B cell (primary cell): ENCODE data around the gene IL1RAPL1. TPM values are rescaled to one million over a fixed set of nuclear protein-coding genes. Genes with fewer than 3 reads are reported as not detected.
"Not testable (repeated sequence)": the region's sequence is repeated elsewhere in the genome, so short reads cannot be mapped to it uniquely, and the experiment has no call there.

Experiments used
- ATAC-seq: fragments of 200-7000 bp; cut with Tn5 transposase; one replicate; pipeline ENCODE4 v1.10.0; 2021; ENCODE audit warnings: low read depth, mild to moderate bottlenecking, moderate number of reproducible peaks, moderate library complexity
- CTCF ChIA-PET: fragments of 350-600 bp; sonication (Branson Sonifier 250); formaldehyde crosslinking; loops from one replicate; lab custom pipeline; 2021; ENCODE audit warnings: antibody characterized with exemption, inconsistent platforms; lab: Charles Lee
- POLR2A ChIA-PET: fragments of 350-600 bp; sonication (Branson Sonifier 250); formaldehyde crosslinking; loops from one replicate; lab custom pipeline; 2021; ENCODE audit warnings: antibody characterized with exemption; lab: Charles Lee
- DNase-seq: peaks from one replicate; pipeline ENCODE4 v3.0.0; 2013
- H2AFZ ChIP-seq: 2 replicates; pipeline ENCODE4 v1.6.1; 2012; ENCODE audit warnings: mild to moderate bottlenecking, low read depth, low read length; ENCODE audit not compliant: insufficient read depth, poor library complexity, severe bottlenecking
- H3K27ac ChIP-seq, 2 donors: 1 replicate in 1 of 2; 2 replicates in 1 of 2; pipeline ENCODE4 v1.5.1; 2012 to 2013; ENCODE audit warnings: low read length in 2 of 2, mild to moderate bottlenecking in 2 of 2, moderate library complexity in 1 of 2
- H3K27me3 ChIP-seq, 4 experiments: fragments of 200-600 bp in 1 of 4; sonication (generic) in 1 of 4; replicated peaks in 1 of 4; 1 replicate in 2 of 4; 2 replicates in 2 of 4; pipeline versions ENCODE4 v1.6.1 to v1.7.0; 2013 to 2016; ENCODE audit warnings: low read length in 3 of 4, mild to moderate bottlenecking in 2 of 4, mixed read lengths in 1 of 4, moderate library complexity in 1 of 4; ENCODE audit not compliant: insufficient read depth in 4 of 4, control insufficient read depth in 3 of 4; ENCODE audit errors: control extremely low read depth in 1 of 4
- H3K36me3 ChIP-seq, 2 experiments: replicated peaks in 1 of 2; 1 replicate in 1 of 2; 2 replicates in 1 of 2; pipeline versions ENCODE4 v1.6.1 to v1.7.1; 2013; ENCODE audit warnings: low read length in 1 of 2; ENCODE audit not compliant: insufficient read depth in 2 of 2, control insufficient read depth in 1 of 2; ENCODE audit errors: control extremely low read depth in 1 of 2, extremely low read depth in 1 of 2
- H3K4me1 ChIP-seq, 2 donors: fragments of 200-600 bp in 1 of 2; sonication (generic) in 1 of 2; 1 replicate in 1 of 2; 2 replicates in 1 of 2; pipeline versions ENCODE4 v1.5.1 to v1.6.1; 2013 to 2017; ENCODE audit warnings: low read length in 2 of 2; ENCODE audit not compliant: control insufficient read depth in 2 of 2, insufficient read depth in 2 of 2
- H3K4me2 ChIP-seq: replicated peaks from 2 replicates; pipeline ENCODE3; 2012; ENCODE audit warnings: mild to moderate bottlenecking, low read depth, low read length; ENCODE audit not compliant: poor library complexity, severe bottlenecking
- H3K4me3 ChIP-seq, 5 experiments: fragments of 200-600 bp in 1 of 5; sonication (generic) in 1 of 5; 1 replicate in 3 of 5; 2 replicates in 2 of 5; pipeline versions ENCODE4 v1.5.1 to v1.7.0; 2011 to 2016; ENCODE audit warnings: low read length in 4 of 5, mild to moderate bottlenecking in 4 of 5, low read depth in 2 of 5, control low read depth in 1 of 5, moderate library complexity in 1 of 5; ENCODE audit not compliant: insufficient read depth in 1 of 5; ENCODE audit errors: control extremely low read depth in 1 of 5, extremely low read depth in 1 of 5
- H3K79me2 ChIP-seq: fragments of 200-600 bp; sonication (generic); one replicate; pipeline ENCODE4 v1.6.0; 2016; ENCODE audit warnings: low read length; ENCODE audit not compliant: control insufficient read depth, insufficient read depth
- H3K9ac ChIP-seq: fragments of 200-600 bp; sonication (generic); 2 replicates; pipeline ENCODE4 v1.6.1; 2017; ENCODE audit warnings: mild to moderate bottlenecking, low read length, moderate library complexity
- H3K9me3 ChIP-seq, 3 donors: one replicate each; pipeline versions ENCODE4 v1.6.1 to v1.7.1; 2013; ENCODE audit warnings: low read length in 2 of 3; ENCODE audit not compliant: control insufficient read depth in 2 of 3, insufficient read depth in 1 of 3; ENCODE audit errors: control extremely low read depth in 1 of 3
- H4K20me1 ChIP-seq: 2 replicates; pipeline ENCODE4 v1.6.0; 2012; ENCODE audit warnings: mild to moderate bottlenecking, low read length; ENCODE audit not compliant: insufficient read depth, control insufficient read depth, poor library complexity, severe bottlenecking
- H3K27ac Mint-ChIP-seq: one replicate; pipeline ENCODE4 v1.8.0; 2021; ENCODE audit warnings: mixed read lengths
- H3K27me3 Mint-ChIP-seq: one replicate; pipeline ENCODE4 v1.8.0; 2021; ENCODE audit warnings: mixed read lengths
- H3K4me1 Mint-ChIP-seq: one replicate; pipeline ENCODE4 v1.8.0; 2021; ENCODE audit warnings: mixed read lengths
- H3K4me3 Mint-ChIP-seq: one replicate; pipeline ENCODE4 v1.8.0; 2021; ENCODE audit warnings: mixed read lengths
- H3K9me3 Mint-ChIP-seq: one replicate; pipeline ENCODE4 v1.8.0; 2022; ENCODE audit warnings: mixed read lengths; ENCODE audit not compliant: insufficient read depth
- EZH2 ChIP-seq: IDR thresholded peaks from 2 replicates; pipeline ENCODE4 v1.6.1; 2012; ENCODE audit warnings: borderline replicate concordance, low read depth, mild to moderate bottlenecking, moderate library complexity, low read length; ENCODE audit not compliant: insufficient read depth, poor library complexity, severe bottlenecking
- WGBS: methylation state at CpG from one replicate; pipeline ENCODE4 v1.1.5; 2013; ENCODE audit warnings: missing lambda C conversion rate; ENCODE audit not compliant: insufficient coverage; 5-methylcytosine and 5-hydroxymethylcytosine counted together
- intact Hi-C: fragments of 100-400 bp; cut with micrococcal nuclease; formaldehyde crosslinking; loops from one replicate; pipeline ENCODE4 v1.10.0; 2022
- polyA plus RNA-seq: library from polyadenylated mRNA; depleted of rRNA; stranded (reverse); fragments of >200 nt; gene quantifications from 2 replicates; pipeline ENCODE4 v1.2.3, GENCODE V29; 2012
- total RNA-seq, 2 donors: library from RNA; stranded (reverse); fragments of 120-200 nt in 1 of 2; gene quantifications; 1 replicate in 1 of 2; 2 replicates in 1 of 2; pipeline versions ENCODE4 v1.2.3 to v1.2.4, GENCODE V29; 2013 to 2022
- TF ChIP-seq, protein P1 (sequence below): fragments of 200-600 bp; IDR thresholded peaks from one replicate; pipeline ENCODE4 v1.8.0; 2022; ENCODE audit warnings: antibody characterized with exemption, mild to moderate bottlenecking

Gene IL1RAPL1
- total and polyA plus RNA-seq, 2 donors (not counting 1 experiment from before 2014, with no cell fraction given): not detected

DNA sequence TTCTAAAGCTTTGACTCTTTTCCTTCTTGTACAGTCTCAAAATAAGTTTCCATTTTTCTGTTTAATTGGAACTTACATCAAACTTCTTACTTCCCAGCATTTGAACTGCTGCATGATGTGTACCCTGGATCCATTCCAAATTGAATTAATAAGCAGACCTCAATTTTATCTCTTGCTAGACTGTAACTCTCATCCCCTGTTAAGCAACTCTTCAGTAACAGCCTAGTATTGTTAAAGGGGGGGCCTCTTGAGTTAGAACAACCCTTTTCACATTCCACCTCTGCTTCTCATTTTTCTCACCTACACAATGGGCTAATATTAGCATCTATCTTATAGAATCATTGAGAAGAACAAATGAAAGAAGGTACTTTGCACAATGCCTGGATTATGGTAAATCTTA is 169.4 kb downstream of the IL1RAPL1 start:
- Histone ChIP-seq H2AFZ (no peak overlapping the region), H3K27ac (no peak overlapping the region), H3K4me2 (no peak overlapping the region), H4K20me1 (no peaks in the 10 kb centered on the region), H3K36me3 (no peaks in the 10 kb centered on the region), H3K9me3 (no peaks in the 10 kb centered on the region), H3K27me3 (no peaks in the 10 kb centered on the region), H3K79me2 (no peaks in the 10 kb centered on the region), H3K4me3 (no peak overlapping the region), H3K9ac (no peak overlapping the region), H3K4me1 (no peaks in the 10 kb centered on the region)
- ATAC-seq: no peak
- Mint-ChIP-seq H3K9me3 (no peaks in the 10 kb centered on the region), H3K4me1 (no peaks in the 10 kb centered on the region), H3K27me3 (no peaks in the 10 kb centered on the region), H3K4me3 (no peak overlapping the region), H3K27ac (no peak overlapping the region)
- POLR2A ChIA-PET: no interaction called here
- CTCF ChIA-PET: no interaction called here
- intact Hi-C loops: no loop called here
- no peak for DNase-seq
- TF ChIP-seq EZH2: no peak
- TF ChIP-seq, protein P1, sequence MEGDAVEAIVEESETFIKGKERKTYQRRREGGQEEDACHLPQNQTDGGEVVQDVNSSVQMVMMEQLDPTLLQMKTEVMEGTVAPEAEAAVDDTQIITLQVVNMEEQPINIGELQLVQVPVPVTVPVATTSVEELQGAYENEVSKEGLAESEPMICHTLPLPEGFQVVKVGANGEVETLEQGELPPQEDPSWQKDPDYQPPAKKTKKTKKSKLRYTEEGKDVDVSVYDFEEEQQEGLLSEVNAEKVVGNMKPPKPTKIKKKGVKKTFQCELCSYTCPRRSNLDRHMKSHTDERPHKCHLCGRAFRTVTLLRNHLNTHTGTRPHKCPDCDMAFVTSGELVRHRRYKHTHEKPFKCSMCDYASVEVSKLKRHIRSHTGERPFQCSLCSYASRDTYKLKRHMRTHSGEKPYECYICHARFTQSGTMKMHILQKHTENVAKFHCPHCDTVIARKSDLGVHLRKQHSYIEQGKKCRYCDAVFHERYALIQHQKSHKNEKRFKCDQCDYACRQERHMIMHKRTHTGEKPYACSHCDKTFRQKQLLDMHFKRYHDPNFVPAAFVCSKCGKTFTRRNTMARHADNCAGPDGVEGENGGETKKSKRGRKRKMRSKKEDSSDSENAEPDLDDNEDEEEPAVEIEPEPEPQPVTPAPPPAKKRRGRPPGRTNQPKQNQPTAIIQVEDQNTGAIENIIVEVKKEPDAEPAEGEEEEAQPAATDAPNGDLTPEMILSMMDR: no peak

DNA sequence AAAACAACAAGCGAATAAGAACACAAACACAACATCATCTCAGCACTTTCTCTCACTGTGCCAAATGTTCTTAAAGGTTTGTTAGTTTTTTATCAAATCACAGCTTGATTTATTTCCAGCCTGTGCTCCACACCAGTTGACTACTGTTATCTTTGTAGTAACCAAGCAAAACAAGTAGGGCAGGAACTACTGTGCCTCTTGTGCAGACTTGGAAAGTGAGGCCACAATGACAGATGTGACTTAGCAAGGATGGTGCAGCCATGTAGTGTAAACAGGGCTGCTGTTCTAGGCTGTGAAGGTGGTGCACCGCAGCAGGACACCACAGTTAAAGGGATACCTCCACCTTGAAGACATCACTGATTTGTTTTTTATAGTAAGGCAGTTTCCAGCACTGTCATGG is 170.0 kb downstream of the IL1RAPL1 start:
- ChIA-PET POLR2A (no interaction called here), CTCF (no interaction called here)
- Mint-ChIP-seq H3K9me3 (no peaks in the 10 kb centered on the region), H3K4me3 (no peak overlapping the region), H3K27ac (no peak overlapping the region), H3K4me1 (no peaks in the 10 kb centered on the region), H3K27me3 (no peaks in the 10 kb centered on the region)
- H3K9ac ChIP-seq: no peak overlapping the region
- H3K36me3 ChIP-seq: no peaks in the 10 kb centered on the region
- intact Hi-C loops: no loop called here
- H4K20me1 ChIP-seq: no peaks in the 10 kb centered on the region
- no peaks in the 10 kb centered on the region for H3K4me1 ChIP-seq
- H3K4me2 ChIP-seq: no peak overlapping the region
- H2AFZ ChIP-seq: no peak overlapping the region
- no peak overlapping the region for H3K27ac ChIP-seq
- no peak for ATAC-seq
- no peaks in the 10 kb centered on the region for H3K79me2 ChIP-seq
- no CpG with 5 or more reads among the region's 2 CpGs for WGBS
- H3K4me3 ChIP-seq: no peak overlapping the region
- H3K9me3 ChIP-seq: no peaks in the 10 kb centered on the region
- H3K27me3 ChIP-seq: no peaks in the 10 kb centered on the region
- TF ChIP-seq, protein P1: no peak
- no peak for TF ChIP-seq EZH2
- DNase-seq: no peak

DNA sequence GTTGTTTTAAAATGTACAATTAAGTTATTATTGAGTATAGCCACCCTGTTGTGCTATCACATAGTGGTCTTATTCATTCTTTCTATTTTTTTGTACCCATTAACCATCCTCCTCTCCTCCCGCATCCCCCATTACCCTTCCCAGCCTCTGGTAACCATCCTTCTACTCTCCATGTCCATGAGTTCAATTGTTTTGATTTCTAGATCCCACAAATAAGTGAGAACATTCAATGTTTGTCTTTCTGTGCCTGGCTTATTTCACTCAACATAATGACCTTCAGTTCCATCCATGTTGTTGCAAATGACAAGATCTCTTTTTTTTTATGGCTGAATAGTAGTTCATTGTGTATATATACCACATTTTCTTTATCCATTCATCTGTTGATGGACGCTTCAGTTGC is 179.3 kb downstream of the IL1RAPL1 start:
- H3K9me3 ChIP-seq, H3K4me1 ChIP-seq, H3K9ac ChIP-seq, H3K4me3 Mint-ChIP-seq, H3K27me3 Mint-ChIP-seq, ATAC-seq, CTCF ChIA-PET, H3K79me2 ChIP-seq, intact Hi-C loops, H2AFZ ChIP-seq, H3K4me3 ChIP-seq, H3K9me3 Mint-ChIP-seq, H3K4me1 Mint-ChIP-seq, H3K27ac ChIP-seq, H3K36me3 ChIP-seq, H3K4me2 ChIP-seq, DNase-seq, H3K27me3 ChIP-seq, POLR2A ChIA-PET, H4K20me1 ChIP-seq, H3K27ac Mint-ChIP-seq: not testable (repeated sequence)
- WGBS: no CpG with 5 or more reads among the region's 2 CpGs
